Measurements from ENCODE around the gene TEX9.
"Not testable (repeated sequence)": the region's sequence is repeated elsewhere in the genome, so short reads cannot be mapped to it uniquely, and the experiment has no call there.

TEX9 gene

DNA sequence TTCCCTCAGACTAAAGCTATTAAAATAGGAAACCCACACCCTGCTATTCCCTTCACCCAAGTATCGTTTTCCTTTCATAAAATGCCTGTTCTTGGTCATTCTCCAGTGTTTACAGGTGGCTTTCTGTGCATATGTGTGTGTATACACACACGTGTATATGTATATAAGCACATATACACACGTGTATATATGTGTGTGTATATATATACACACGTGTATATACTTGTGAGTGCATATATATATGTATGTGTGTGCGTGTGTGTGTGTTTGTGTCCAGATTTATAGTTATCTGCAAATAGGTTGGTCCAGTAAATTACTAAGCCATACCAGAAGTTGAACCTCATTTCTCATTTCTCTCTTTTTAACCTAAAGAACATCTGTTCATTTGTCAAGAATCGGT is 15.7 kb upstream of the TEX9 start:
- no peaks in the 10 kb centered on the region for H3K36me3 Mint-ChIP-seq (ENCODE audit: low read depth)

GRCh38 chr15:56351353-56351752 is 13.9 kb upstream of the TEX9 start:
- Mint-ChIP-seq H3K27ac (no peak overlapping the region), H3K9me3 (no peaks in the 10 kb centered on the region), H3K4me1 (ENCODE audit: low read depth) (no peaks in the 10 kb centered on the region), H3K27me3 (no peaks in the 10 kb centered on the region), H3K36me3 (ENCODE audit: low read depth) (no peaks in the 10 kb centered on the region), H3K4me3 (no peak overlapping the region)
- DNase-seq = no peak

More for the DNA sequence above, 15.7 kb upstream of the TEX9 start:
- H3K4me3 Mint-ChIP-seq = no peak overlapping the region
- DNase-seq = no peak
- H3K9me3 Mint-ChIP-seq = no peaks in the 10 kb centered on the region
- H3K27me3 Mint-ChIP-seq = no peaks in the 10 kb centered on the region
- H3K4me1 Mint-ChIP-seq (ENCODE audit: low read depth) = no peaks in the 10 kb centered on the region
- no peak overlapping the region for H3K27ac Mint-ChIP-seq

GRCh38 chr15:56351957-56352506 is 13.2 kb upstream of the TEX9 start:
- H3K9me3 Mint-ChIP-seq = no peaks in the 10 kb centered on the region
- no peaks in the 10 kb centered on the region for H3K27me3 Mint-ChIP-seq
- H3K36me3 Mint-ChIP-seq (ENCODE audit: low read depth) = no peaks in the 10 kb centered on the region

GRCh38 chr15:56353119-56353518 is 12.1 kb upstream of the TEX9 start:
- Mint-ChIP-seq H3K4me1 (ENCODE audit: low read depth) (no peaks in the 10 kb centered on the region), H3K27ac (no peak overlapping the region), H3K36me3 (ENCODE audit: low read depth) (no peaks in the 10 kb centered on the region), H3K9me3 (no peaks in the 10 kb centered on the region), H3K4me3 (no peak overlapping the region), H3K27me3 (no peaks in the 10 kb centered on the region)
- no peak for DNase-seq

More at GRCh38 chr15:56351957-56352506, 13.2 kb upstream of the TEX9 start:
- Mint-ChIP-seq H3K4me1 (ENCODE audit: low read depth) (no peaks in the 10 kb centered on the region), H3K27ac (no peak overlapping the region), H3K4me3 (no peak overlapping the region)
- DNase-seq = no peak

- Mint-ChIP-seq H3K4me3 (no peak overlapping the region), H3K36me3 (ENCODE audit: low read depth) (no peaks in the 10 kb centered on the region), H3K9me3 (no peaks in the 10 kb centered on the region), H3K27ac (no peak overlapping the region), H3K27me3 (no peaks in the 10 kb centered on the region), H3K4me1 (ENCODE audit: low read depth) (no peaks in the 10 kb centered on the region)
- DNase-seq = no peak
Measured at GRCh38 chr15:56353740-56354139, 11.5 kb upstream of the TEX9 start.

DNA sequence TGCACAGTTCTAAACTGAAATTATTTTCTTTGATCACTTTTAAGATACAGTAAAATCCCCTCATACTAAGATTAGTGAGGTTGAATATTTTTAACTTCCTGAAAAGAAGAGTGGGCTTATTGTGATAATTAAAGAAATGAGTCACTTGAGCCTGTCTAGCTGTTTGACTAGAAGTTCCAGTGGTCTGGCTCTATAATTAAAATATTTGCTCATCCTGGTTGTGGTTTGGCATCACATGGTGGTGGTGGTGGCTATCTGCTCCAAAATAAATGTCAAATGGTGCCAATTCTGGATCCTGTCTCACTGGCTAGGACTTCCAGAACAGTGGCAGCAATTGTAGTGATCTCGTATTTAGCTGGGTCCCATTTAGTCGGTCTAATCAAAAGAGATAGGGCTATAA is 8.6 kb upstream of the TEX9 start:
- Mint-ChIP-seq H3K4me1 (ENCODE audit: low read depth) (no peaks in the 10 kb centered on the region), H3K27me3 (no peaks in the 10 kb centered on the region), H3K9me3 (no peaks in the 10 kb centered on the region), H3K27ac (no peak overlapping the region), H3K4me3 (no peak overlapping the region), H3K36me3 (ENCODE audit: low read depth) (no peaks in the 10 kb centered on the region)
- no peak for DNase-seq

- no peaks in the 10 kb centered on the region for H3K4me1 Mint-ChIP-seq (ENCODE audit: low read depth)
- no peaks in the 10 kb centered on the region for H3K36me3 Mint-ChIP-seq (ENCODE audit: low read depth)
- H3K4me3 Mint-ChIP-seq = no peak overlapping the region
- H3K27me3 Mint-ChIP-seq = peaks cover 12% of the 10 kb centered on the region
- H3K27ac Mint-ChIP-seq = no peak overlapping the region
- no peak for DNase-seq
- no peaks in the 10 kb centered on the region for H3K9me3 Mint-ChIP-seq
Measured at GRCh38 chr15:56358604-56359003, 6.6 kb upstream of the TEX9 start.

- Mint-ChIP-seq H3K36me3 (ENCODE audit: low read depth) (peaks cover 3% of the 10 kb centered on the region), H3K4me3 (no peak overlapping the region), H3K27ac (no peak overlapping the region), H3K27me3 (peaks cover 37% of the 10 kb centered on the region), H3K9me3 (no peaks in the 10 kb centered on the region), H3K4me1 (ENCODE audit: low read depth) (peaks cover 16% of the 10 kb centered on the region)
- DNase-seq = no peak
Measured at GRCh38 chr15:56361987-56362386, 3.2 kb upstream of the TEX9 start.

DNA sequence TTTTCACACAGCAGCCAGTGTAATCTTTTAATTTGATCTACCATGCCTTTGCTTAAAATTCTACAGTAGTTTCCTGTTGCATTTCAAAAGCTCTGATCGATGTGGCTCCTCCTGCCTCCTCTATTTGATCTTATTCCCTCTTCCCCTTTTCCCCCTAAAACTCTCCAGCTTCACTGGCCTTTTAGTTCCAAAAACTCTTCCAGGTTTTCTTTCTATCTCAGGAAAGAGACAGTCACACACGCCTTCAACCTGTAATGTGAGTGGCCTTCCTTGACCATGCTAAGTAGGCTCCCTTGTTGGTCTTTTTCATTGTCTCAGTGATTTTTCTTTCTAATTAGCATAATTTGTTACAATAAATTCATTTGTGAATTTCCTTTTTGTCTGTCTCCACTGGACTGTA is 985 bp downstream of the TEX9 start:
- Mint-ChIP-seq H3K4me3 (peak overlapping the region; percentile 85), H3K9me3 (no peaks in the 10 kb centered on the region), H3K36me3 (ENCODE audit: low read depth) (peaks cover 3% of the 10 kb centered on the region), H3K27ac (no peak overlapping the region), H3K4me1 (ENCODE audit: low read depth) (peaks cover 16% of the 10 kb centered on the region), H3K27me3 (peaks cover 68% of the 10 kb centered on the region)
- DNase-seq = no peak

DNA sequence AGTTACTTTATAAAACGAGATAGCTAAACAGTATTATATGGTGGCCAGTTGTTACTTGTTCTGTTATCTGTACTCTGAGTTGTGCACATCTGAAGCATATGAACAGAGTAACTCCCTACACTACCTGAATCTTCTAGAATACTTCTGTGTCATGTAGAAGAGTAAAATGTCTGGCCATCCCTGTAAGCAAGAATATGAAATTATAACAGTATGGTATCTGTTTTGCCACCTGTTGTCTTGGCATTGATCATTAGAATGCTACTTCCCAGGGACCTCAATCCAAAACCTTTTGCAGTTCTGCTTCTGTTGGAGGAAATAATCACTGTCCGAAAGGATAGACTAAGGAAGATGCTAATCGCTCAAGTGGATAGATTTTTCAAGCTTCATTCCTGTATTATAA is 1.9 kb downstream of the TEX9 start:
- Mint-ChIP-seq H3K27me3 (peaks cover 73% of the 10 kb centered on the region), H3K36me3 (ENCODE audit: low read depth) (peaks cover 3% of the 10 kb centered on the region), H3K4me3 (no peak overlapping the region), H3K4me1 (ENCODE audit: low read depth) (peaks cover 23% of the 10 kb centered on the region), H3K27ac (no peak overlapping the region), H3K9me3 (no peaks in the 10 kb centered on the region)
- DNase-seq = no peak

- H3K4me1 Mint-ChIP-seq (ENCODE audit: low read depth) = peaks cover 23% of the 10 kb centered on the region
- H3K4me3 Mint-ChIP-seq = no peak overlapping the region
- peaks cover 70% of the 10 kb centered on the region for H3K27me3 Mint-ChIP-seq
- no peaks in the 10 kb centered on the region for H3K9me3 Mint-ChIP-seq
- DNase-seq = no peak
- no peak overlapping the region for H3K27ac Mint-ChIP-seq
- H3K36me3 Mint-ChIP-seq (ENCODE audit: low read depth) = peaks cover 3% of the 10 kb centered on the region
Measured at GRCh38 chr15:56369234-56369633, 4.0 kb downstream of the TEX9 start.

DNA sequence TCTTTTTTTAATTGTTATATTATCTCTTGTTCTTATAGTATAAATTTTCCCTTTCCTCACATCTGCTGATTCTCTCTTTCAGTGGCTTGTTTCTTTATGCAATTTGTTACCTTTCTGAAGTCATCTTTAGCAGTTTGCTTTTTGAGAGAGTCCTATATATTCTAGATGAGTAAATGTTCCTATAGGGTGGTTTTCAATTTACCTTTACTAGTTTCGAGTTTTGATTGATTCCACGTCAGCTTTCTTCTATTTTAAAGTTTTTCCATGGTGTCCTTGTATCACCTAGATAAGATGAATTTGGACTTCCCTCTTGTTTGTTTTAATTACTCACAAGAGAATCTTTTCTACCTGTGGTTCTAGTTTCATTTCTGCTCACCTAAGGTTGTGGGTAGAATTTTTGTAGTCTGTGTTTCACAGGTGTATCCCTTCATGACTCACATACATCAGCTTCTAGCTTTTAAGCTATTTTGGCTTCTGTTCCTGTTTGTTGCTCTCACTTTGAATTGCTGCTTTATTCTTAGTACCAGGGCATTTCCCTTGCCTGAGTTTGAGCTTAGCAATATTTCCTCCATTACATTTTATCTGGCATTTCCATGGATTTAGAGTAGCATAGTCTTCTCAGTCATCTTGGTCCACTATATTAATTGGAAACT is 6.4 kb downstream of the TEX9 start:
- Mint-ChIP-seq H3K36me3 (ENCODE audit: low read depth) (no peaks in the 10 kb centered on the region), H3K27ac (no peak overlapping the region), H3K4me1 (ENCODE audit: low read depth) (peaks cover 7% of the 10 kb centered on the region), H3K4me3 (no peak overlapping the region), H3K27me3 (peaks cover 53% of the 10 kb centered on the region), H3K9me3 (no peaks in the 10 kb centered on the region)
- DNase-seq = no peak

DNA sequence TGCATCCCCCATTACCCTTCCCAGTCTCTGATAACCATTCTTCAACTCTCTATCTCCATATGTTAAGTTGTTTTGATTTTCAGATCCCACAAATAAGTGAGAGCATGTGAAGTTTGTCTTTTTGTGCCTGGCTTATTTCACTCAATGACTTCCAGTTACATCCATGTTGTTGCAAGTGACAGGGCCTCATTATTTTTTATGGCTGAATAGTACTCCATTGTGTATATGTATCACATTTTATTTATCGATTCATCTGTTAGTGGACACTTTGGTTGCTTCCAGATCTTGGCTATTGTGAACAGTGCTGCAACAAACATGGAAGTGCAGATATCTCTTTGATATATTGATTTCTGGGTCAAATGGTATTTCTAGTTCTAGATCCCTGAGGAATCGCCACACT is 9.5 kb downstream of the TEX9 start:
- Mint-ChIP-seq H3K27me3 (peaks cover 40% of the 10 kb centered on the region), H3K9me3 (peaks cover 20% of the 10 kb centered on the region)
- DNase-seq; H3K36me3 Mint-ChIP-seq (ENCODE audit: low read depth); H3K27ac Mint-ChIP-seq; H3K4me1 Mint-ChIP-seq (ENCODE audit: low read depth); H3K4me3 Mint-ChIP-seq: not testable (repeated sequence)

- H3K4me3 Mint-ChIP-seq; H3K36me3 Mint-ChIP-seq (ENCODE audit: low read depth); H3K27ac Mint-ChIP-seq; DNase-seq; H3K4me1 Mint-ChIP-seq (ENCODE audit: low read depth): not testable (repeated sequence)
- Mint-ChIP-seq H3K27me3 (peaks cover 14% of the 10 kb centered on the region), H3K9me3 (peaks cover 33% of the 10 kb centered on the region)
Measured at GRCh38 chr15:56377822-56378221, 12.6 kb downstream of the TEX9 start.

GRCh38 chr15:56383010-56383409 is 17.8 kb downstream of the TEX9 start:
- Mint-ChIP-seq H3K9me3 (peaks cover 23% of the 10 kb centered on the region), H3K4me1 (ENCODE audit: low read depth) (no peaks in the 10 kb centered on the region), H3K27ac (no peak overlapping the region), H3K36me3 (ENCODE audit: low read depth) (no peaks in the 10 kb centered on the region), H3K4me3 (no peak overlapping the region), H3K27me3 (peaks cover 6% of the 10 kb centered on the region)
- no peak for DNase-seq

DNA sequence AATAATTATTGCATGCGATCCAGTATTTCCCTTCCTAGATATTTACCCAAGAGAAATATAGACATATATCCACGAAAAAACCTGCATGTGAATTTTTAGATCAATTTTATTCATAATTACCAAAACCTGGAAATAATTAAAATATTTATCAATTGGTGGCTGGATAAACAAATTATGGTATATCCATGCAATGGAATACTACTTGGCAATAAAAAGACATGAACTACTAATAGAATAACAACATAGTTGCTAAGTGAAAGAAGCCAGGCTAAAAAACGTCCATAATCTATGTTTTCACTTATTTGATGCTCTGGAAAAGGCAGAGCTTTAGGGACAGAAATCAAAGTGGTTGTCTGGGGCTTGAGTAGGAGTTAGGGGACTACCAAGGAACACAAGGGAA is 20.7 kb downstream of the TEX9 start:
- Mint-ChIP-seq H3K27me3 (peaks cover 2% of the 10 kb centered on the region), H3K9me3 (peaks cover 5% of the 10 kb centered on the region), H3K4me3 (no peak overlapping the region), H3K36me3 (ENCODE audit: low read depth) (no peaks in the 10 kb centered on the region), H3K4me1 (ENCODE audit: low read depth) (peaks cover 4% of the 10 kb centered on the region), H3K27ac (no peak overlapping the region)
- no peak for DNase-seq

Data from activated T-cell treated with anti-CD3 and anti-CD28 coated beads, Interleukin-2, amount 50 U/mL, for 24 hours (primary cell).